ENCODE measurements around the gene FOXG1. TPM values are rescaled to one million over a fixed set of nuclear protein-coding genes. Genes with fewer than 3 reads are reported as not detected.

FOXG1 gene
- total RNA-seq, 1 donor from 2014 or later: not detected

DNA sequence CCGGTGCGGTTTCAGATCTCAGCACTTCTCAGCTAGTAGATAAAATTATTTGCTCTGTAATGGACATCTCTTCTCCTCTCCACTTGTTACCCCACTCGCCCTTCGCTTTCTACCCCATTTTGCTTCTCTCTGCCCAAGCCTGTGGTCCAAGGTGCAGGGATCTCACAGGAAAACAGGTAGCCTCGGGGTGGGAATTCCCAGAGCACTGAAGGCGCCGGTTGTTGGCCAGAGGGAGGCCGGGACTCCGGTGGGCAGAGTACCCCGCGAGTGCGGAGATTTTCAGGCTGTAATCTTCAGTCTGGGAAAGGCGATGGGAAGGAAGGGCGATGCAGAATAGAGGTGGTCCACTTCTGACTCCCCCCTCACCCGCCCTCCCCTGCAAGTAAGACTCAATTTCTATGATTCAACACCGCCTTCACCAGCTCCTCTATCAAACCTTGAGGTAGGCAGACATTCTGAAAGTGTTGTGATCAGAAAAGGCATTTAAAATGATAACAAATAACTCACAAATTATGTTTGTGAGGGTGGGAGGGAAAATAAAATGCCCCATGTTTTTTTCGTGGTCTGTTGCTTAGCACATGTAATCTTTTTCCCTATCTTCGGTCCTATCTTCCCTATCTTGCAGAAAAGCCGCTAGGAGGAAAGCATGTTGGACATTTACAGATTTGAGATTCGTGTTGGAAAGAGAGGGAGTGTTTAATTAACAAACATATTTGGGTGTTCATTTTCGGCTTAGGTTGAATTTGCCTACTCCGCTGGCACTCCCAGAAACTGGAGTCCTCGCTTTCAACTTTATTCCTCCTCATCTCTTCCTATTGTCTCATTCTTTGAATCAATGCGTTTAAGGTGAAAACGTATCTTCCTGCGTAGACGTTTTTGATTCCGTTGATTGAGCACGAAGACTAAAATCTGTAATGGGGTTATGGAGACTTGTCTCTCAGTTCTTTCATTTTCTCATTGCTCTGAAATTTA, 8.5 kb downstream of the FOXG1 start:
- DNase-seq (ENCODE audit: low read depth in 2 of 2): no peak

DNA sequence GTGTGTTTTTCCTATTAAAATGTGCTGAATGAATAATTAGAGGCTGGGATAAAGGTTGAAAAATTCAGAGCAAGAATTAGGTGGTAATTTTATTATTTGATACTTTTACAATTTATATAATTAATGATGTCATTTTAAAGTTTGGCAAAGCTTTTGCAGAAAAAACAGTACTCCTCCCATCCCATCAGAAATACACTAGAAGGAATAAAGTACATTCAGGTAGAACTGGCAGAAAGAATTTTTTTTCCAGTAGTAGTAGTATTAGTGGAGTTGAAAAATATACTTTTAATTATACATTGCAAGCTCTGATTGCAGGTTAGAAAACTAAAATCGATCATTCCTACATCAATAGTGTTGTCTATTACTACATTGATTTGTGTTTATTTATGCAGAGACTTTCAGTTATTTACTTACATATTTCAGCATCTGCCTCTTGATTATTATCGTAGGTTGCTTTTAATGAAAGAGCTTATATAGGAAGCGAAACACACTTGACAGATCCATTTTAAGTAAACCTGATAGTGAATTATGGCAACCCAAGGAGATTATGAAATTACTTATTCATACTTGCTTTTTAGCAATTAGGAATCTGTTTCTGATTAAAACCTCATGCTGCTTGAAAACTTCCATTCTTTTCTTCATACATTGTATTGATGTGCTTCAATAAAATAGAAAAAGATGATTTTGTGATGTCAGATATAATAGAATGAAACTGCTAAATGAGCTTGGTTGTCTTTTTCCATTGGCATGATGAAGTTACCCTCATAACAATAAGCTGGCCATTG, 10.1 kb downstream of the FOXG1 start:
- DNase-seq (ENCODE audit: low read depth in 2 of 2): no peak

DNA sequence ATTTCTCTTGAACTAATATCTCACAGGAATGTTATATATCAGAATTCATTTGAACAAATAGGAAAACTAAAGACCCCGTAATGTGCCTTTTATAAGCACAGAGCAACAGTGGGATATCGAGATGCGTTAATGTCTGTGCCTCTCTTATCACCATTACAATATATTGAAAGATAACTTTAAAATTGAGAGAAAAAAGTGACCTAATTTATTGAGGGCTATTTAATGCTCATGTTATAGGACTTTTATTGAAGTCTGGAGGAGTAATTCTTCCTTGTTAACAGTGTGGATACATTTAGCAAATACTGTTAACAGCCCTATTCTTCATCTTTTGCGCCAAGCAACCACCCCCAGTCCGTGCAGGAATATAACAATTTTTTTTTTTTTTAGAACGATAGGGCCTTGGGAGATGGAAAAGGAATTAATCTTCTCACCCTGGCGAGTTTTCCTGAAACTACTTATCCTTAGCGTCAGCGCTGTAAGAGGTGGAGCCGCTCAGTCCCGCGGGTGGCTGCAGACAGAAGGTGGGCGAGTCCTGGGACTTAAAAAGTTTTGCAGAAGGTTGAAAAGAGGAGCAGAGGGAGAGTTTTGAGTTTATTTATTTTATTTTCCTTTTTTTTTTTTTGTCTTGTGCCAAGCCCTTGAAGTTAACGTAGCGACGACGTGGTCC, 11.0 kb downstream of the FOXG1 start:
- no peak for DNase-seq (ENCODE audit: low read depth in 2 of 2)

GRCh38 chr14:28778138-28779117, 11.8 kb downstream of the FOXG1 start:
- DNase-seq (ENCODE audit: low read depth in 2 of 2): no peak

GRCh38 chr14:28779456-28779855, 12.9 kb downstream of the FOXG1 start:
- no peak for DNase-seq (ENCODE audit: low read depth in 2 of 2)

DNA sequence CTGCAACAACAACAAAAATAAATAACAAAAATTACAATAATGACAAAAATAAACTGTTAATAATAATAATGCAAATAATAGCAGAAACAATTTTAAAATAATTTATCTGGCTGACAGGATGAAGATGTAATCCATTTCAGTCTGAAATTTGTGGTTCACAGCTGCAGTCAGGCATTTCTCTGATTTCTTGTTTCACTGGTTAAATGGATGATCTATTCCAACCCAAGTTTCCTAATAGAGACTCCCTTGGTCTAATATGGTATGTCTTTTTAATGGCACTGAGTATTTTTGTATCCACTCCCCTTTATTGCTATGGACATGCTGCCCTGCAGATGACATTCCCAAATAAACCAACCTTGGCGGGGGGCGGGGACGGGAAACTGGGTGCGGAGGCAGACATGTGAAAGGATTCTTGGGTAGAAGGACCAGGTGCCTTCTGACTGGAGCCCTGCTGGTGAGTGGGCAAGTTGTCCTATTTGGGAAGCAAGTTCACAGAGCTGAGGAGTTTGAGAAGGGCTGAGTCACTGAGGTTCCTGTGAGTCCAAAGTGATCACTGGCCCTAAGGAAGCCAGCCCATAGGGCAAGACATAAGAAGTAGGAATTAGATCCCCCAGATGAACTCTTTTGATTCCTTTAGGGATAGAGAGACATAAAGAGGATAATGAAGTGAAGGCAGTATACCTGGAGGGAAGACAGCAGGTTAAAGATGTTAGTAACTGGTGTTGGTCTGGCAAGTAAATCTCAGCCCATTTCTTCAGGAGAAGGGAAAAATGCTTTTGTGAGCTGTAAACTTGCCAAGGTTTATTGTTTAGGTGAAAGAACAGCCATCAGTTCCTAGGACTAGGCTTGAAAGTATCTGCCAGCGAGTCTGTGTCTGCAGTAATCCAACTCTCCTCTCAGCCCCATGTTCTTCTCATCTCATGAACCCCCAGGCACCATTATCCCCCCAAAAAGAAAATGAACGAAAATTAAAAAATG, 14.5 kb downstream of the FOXG1 start:
- DNase-seq (ENCODE audit: low read depth in 2 of 2): no peak

GRCh38 chr14:28782301-28782700, 15.7 kb downstream of the FOXG1 start:
- DNase-seq (ENCODE audit: low read depth in 2 of 2): no peak

GRCh38 chr14:28783664-28784063, 17.1 kb downstream of the FOXG1 start:
- no peak for DNase-seq (ENCODE audit: low read depth in 2 of 2)

GRCh38 chr14:28784096-28785048, 17.8 kb downstream of the FOXG1 start:
- no peak for DNase-seq (ENCODE audit: low read depth in 2 of 2)

DNA sequence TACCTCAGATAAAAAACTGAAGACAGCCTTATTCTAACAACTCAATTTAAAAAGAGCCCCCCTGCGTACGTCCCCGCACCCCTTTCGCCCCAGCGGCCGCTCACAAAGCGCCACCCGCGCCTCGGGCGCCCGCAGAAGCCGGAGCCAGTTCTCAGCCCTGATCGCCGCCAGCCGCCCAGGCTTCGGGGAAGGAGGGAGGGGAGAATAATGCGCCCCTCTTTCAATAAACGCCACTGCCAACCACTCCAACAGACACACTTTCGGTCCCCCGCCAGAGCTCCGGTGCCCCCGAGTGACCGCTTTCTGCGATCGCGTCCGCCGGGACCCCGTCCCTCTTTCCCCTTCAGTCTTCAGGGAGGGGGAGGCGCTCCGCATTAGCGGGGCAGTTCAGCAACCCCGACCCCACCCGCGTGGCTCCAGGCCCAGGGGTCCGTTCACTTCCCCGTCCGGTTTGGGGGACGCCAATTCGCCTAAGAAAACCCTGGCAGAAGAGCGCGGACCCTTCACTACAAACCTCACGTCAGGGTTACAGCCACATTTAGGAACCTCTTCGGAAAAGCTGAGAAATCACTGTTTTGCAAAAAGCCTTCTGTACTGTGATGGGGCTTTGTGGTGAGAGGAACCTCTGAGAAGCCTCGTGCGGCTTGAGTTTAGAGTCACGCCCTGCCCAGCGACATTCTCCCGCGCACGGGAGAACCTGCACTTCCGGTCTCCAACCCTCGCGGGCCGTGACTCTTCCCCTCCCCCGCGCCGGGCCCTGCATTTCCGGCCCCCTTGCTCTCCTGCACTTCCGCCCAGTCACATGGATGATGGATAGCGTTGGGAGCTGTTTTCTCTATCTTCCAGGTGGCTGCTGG, 18.7 kb downstream of the FOXG1 start:
- DNase-seq (ENCODE audit: low read depth in 2 of 2): no peak

DNA sequence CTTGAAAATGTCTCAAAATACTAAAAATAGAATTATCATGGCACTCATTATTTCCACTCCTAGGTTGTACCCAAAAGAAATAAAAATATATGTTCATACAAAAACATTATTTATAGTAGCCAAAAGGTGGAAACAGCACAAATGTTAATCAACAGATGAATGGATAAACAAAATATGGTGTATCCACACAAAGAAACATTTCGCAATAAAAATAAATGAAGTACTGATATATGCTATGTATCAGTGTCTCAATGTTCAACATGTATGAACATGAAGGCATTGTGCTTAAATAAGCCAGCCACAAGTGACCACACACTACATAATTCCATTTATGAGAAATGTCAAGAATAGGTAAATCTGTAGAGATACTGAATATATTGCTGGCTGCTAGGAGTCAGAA, 40.9 kb downstream of the FOXG1 start:
- DNase-seq (ENCODE audit: low read depth in 2 of 2): no peak

- no peak for DNase-seq (ENCODE audit: low read depth in 2 of 2)
Observed at GRCh38 chr14:28813810-28814209, 47.2 kb downstream of the FOXG1 start.
